K562 (cell line): ENCODE results near the gene CSN1S1. TPM values are rescaled to one million over a fixed set of nuclear protein-coding genes. Genes with fewer than 3 reads are reported as not detected.

ENCODE experiments used
- C11orf30 ChIP-seq: fragments of 450-650 bp; IDR thresholded peaks from 2 replicates; pipeline ENCODE4 v1.6.1; 2016; ENCODE audit warnings: low read depth, mild to moderate bottlenecking
- CBFA2T2 ChIP-seq: fragments of 450-650 bp; conservative IDR thresholded peaks from 2 replicates; pipeline ENCODE4 v1.6.1; 2017; ENCODE audit warnings: mild to moderate bottlenecking
- ETV5 ChIP-seq: sonication (generic); formaldehyde crosslinking; IDR thresholded peaks from 2 replicates; pipeline ENCODE4 v1.4.0; 2020; ENCODE audit warnings: low read depth, mild to moderate bottlenecking, missing genetic modification reagents
- HMG20B ChIP-seq: fragments of 250-450 bp; sonication (Bioruptor Pico); IDR thresholded peaks from 2 replicates; pipeline ENCODE4 v1.5.0; 2021; ENCODE audit warnings: mild to moderate bottlenecking
- KLF1 ChIP-seq: fragments of 450-650 bp; IDR thresholded peaks from 2 replicates; pipeline ENCODE4 v1.6.1; 2016; ENCODE audit warnings: missing genetic modification characterization, missing compliant biosample characterization
- MAFG ChIP-seq: fragments of 450-650 bp; conservative IDR thresholded peaks from 2 replicates; pipeline ENCODE4 v1.6.1; 2016; ENCODE audit warnings: missing genetic modification characterization, missing compliant biosample characterization
- MAFK ChIP-seq: IDR thresholded peaks from 2 replicates; pipeline ENCODE4 v1.6.1; 2011; ENCODE audit warnings: low read length, improper control_type of control experiment
- NONO ChIP-seq, 2 experiments: fragments of 200-400 bp in 1 of 2; fragments of 450-650 bp in 1 of 2; formaldehyde crosslinking in 1 of 2; IDR thresholded peaks; 2 replicates each; pipeline ENCODE4 v1.6.1; 2017; ENCODE audit warnings: low read depth in 2 of 2, mild to moderate bottlenecking in 2 of 2, moderate library complexity in 2 of 2, low read length in 1 of 2
- PRPF4 ChIP-seq: fragments of 200-400 bp; formaldehyde crosslinking; IDR thresholded peaks from one replicate; pipeline ENCODE4 v1.6.1; 2017; ENCODE audit warnings: low read length, low read depth, mild to moderate bottlenecking; ENCODE audit not compliant: insufficient read depth, poor library complexity, severe bottlenecking
- PTTG1 ChIP-seq: fragments of 450-650 bp; IDR thresholded peaks from 2 replicates; pipeline ENCODE4 v1.6.1; 2016; ENCODE audit warnings: low read depth, mild to moderate bottlenecking, missing genetic modification characterization, missing compliant biosample characterization
- ZEB2 ChIP-seq: fragments of 450-650 bp; IDR thresholded peaks from 2 replicates; pipeline ENCODE4 v1.6.1; 2016
- ZNF175 ChIP-seq: fragments of 200-800 bp; sonication (Bioruptor generic); IDR thresholded peaks from 2 replicates; pipeline ENCODE4 v1.6.1; 2016; ENCODE audit warnings: low read depth, mild to moderate bottlenecking, missing genetic modification characterization, missing compliant biosample characterization
- ZNF23 ChIP-seq: fragments of 250-450 bp; sonication (Bioruptor Pico); IDR thresholded peaks from 2 replicates; pipeline ENCODE4 v1.4.0; 2020; ENCODE audit warnings: mild to moderate bottlenecking
- ZNF316 ChIP-seq: fragments of 450-650 bp; IDR thresholded peaks from 2 replicates; pipeline ENCODE4 v1.6.1; 2016
- ZNF57 ChIP-seq: fragments of 450-650 bp; formaldehyde crosslinking; IDR thresholded peaks from 2 replicates; pipeline ENCODE4 v1.4.0; 2020; ENCODE audit warnings: mild to moderate bottlenecking, moderate library complexity
- polyA plus RNA-seq, 8 experiments: library from polyadenylated mRNA; depleted of rRNA in 4 of 8; stranded (reverse) in 5 of 8; unstranded in 3 of 8; fragments of >200 nt; fragmentation: Nextera tagmentation in 2 of 8; fragmentation: Illumina TruSeq in 1 of 8; extraction: Ambion mirVana in 2 of 8; extraction: Trizol in 1 of 8; gene quantifications; 2 replicates each; pipeline versions ENCODE4 v1.2.1 to v1.2.3, GENCODE V29; 2011 to 2014; ENCODE audit warnings: inconsistent platforms in 1 of 8, missing spikeins in 1 of 8
- total RNA-seq, 7 experiments: library from RNA; depleted of rRNA in 6 of 7; stranded (reverse); fragments of >200 nt in 6 of 7; fragmentation: Illumina TruSeq in 2 of 7; extraction: Trizol in 2 of 7; gene quantifications; 2 replicates each; pipeline versions ENCODE4 v1.2.1 to v1.2.3, GENCODE V29; 2011 to 2021; ENCODE audit warnings: low replicate concordance in 1 of 7
- TF ChIP-seq, protein P1 (sequence below): fragments of 250-450 bp; sonication (Bioruptor Pico); IDR thresholded peaks from 2 replicates; pipeline ENCODE4 v1.5.0; 2020; ENCODE audit warnings: mild to moderate bottlenecking, borderline replicate concordance
- TF ChIP-seq, protein P2 (sequence below): fragments of 250-450 bp; sonication (Bioruptor Pico); IDR thresholded peaks from 2 replicates; pipeline ENCODE4 v1.5.0; 2021

CSN1S1 gene
- total and polyA plus RNA-seq, 9 of the 15 experiments (the other 6 are each of a cell fraction or from before 2014, with no cell fraction given), result not detected

DNA sequence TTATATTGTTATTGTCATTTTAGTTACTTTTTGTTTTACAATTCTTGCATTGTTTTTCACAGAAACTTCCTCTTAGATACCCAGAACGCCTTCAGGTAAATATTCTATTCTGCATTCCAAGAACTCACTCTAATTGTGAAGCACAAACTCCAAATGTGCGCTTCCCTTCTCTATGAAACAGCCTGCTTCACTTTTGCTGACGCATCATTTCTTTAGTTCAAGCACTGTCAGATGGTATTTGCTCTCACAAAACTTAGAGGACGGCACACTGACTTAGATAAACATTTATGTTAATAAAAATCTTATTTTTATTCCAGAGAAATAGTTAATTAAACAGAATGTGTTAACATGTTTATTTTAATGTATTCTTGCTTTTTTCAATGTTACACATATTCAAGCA is 3.3 kb downstream of the CSN1S1 start (continued):
- TF ChIP-seq, protein P1, sequence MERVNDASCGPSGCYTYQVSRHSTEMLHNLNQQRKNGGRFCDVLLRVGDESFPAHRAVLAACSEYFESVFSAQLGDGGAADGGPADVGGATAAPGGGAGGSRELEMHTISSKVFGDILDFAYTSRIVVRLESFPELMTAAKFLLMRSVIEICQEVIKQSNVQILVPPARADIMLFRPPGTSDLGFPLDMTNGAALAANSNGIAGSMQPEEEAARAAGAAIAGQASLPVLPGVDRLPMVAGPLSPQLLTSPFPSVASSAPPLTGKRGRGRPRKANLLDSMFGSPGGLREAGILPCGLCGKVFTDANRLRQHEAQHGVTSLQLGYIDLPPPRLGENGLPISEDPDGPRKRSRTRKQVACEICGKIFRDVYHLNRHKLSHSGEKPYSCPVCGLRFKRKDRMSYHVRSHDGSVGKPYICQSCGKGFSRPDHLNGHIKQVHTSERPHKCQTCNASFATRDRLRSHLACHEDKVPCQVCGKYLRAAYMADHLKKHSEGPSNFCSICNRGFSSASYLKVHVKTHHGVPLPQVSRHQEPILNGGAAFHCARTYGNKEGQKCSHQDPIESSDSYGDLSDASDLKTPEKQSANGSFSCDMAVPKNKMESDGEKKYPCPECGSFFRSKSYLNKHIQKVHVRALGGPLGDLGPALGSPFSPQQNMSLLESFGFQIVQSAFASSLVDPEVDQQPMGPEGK (CRISPR knock-in tag), result no peak
- TF ChIP-seq CBFA2T2 (no peak), C11orf30 (peak; percentile 61), NONO (IDR thresholded peaks at IDR 0.05; ENCODE audit: low read depth in 2 of 2, low read length in 1 of 2) (no peak), KLF1 (tag) (no peak), HMG20B (CRISPR knock-in tag) (no peak), PRPF4 (no peak), ZNF57 (CRISPR knock-in tag) (no peak), ZNF316 (peak; percentile 70), ZNF175 (CRISPR knock-in tag) (no peak), ETV5 (CRISPR knock-in tag) (no peak), MAFK (peak; percentile 93), ZEB2 (no peak), ZNF23 (CRISPR knock-in tag) (no peak), PTTG1 (tag) (no peak), MAFG (tag) (peak; percentile 75)
- TF ChIP-seq, protein P2, sequence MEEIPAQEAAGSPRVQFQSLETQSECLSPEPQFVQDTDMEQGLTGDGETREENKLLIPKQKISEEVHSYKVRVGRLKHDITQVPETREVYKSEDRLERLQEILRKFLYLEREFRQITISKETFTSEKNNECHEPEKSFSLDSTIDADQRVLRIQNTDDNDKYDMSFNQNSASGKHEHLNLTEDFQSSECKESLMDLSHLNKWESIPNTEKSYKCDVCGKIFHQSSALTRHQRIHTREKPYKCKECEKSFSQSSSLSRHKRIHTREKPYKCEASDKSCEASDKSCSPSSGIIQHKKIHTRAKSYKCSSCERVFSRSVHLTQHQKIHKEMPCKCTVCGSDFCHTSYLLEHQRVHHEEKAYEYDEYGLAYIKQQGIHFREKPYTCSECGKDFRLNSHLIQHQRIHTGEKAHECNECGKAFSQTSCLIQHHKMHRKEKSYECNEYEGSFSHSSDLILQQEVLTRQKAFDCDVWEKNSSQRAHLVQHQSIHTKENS (CRISPR knock-in tag), result no peak
- TF ChIP-seq, all 486 proteins: peak for 5
